HepG2 (cell line): ENCODE data around the gene TAF1B. TPM values are rescaled to one million over a fixed set of nuclear protein-coding genes. Genes with fewer than 3 reads are reported as not detected.

Experiments
- DMAP1 ChIP-seq: IDR thresholded peaks from 2 replicates; pipeline ENCODE4 v1.6.1; 2016
- HIVEP1 ChIP-seq: sonication (generic); formaldehyde crosslinking; IDR thresholded peaks from 2 replicates; pipeline ENCODE4 v1.4.0; 2020; ENCODE audit warnings: mild to moderate bottlenecking, missing genetic modification reagents
- MTA3 ChIP-seq: sonication (generic); formaldehyde crosslinking; IDR thresholded peaks from 2 replicates; pipeline ENCODE4 v1.4.0; 2020; ENCODE audit warnings: missing genetic modification reagents
- POLR2G ChIP-seq: fragments of 200-400 bp; formaldehyde crosslinking; IDR thresholded peaks from 2 replicates; pipeline ENCODE4 v1.6.1; 2018; ENCODE audit warnings: mild to moderate bottlenecking, low read depth, low read length, moderate library complexity
- PPARG ChIP-seq: conservative IDR thresholded peaks from 2 replicates; pipeline ENCODE4 v1.6.1; 2016; ENCODE audit warnings: missing biosample characterization, missing genetic modification reagents
- RELA ChIP-seq: sonication (generic); formaldehyde crosslinking; IDR thresholded peaks from 2 replicates; pipeline ENCODE4 v1.4.0; 2020; ENCODE audit warnings: missing genetic modification reagents
- SIX4 ChIP-seq: sonication (generic); formaldehyde crosslinking; IDR thresholded peaks from 2 replicates; pipeline ENCODE4 v1.4.0; 2020; ENCODE audit warnings: missing genetic modification reagents
- TCF7L2 ChIP-seq: IDR thresholded peaks from 2 replicates; pipeline ENCODE4 v1.6.1; 2011; ENCODE audit warnings: mild to moderate bottlenecking, low read depth, low read length, moderate library complexity
- TSC22D2 ChIP-seq: sonication (generic); formaldehyde crosslinking; IDR thresholded peaks from 2 replicates; pipeline ENCODE4 v1.5.1; 2020; ENCODE audit warnings: missing genetic modification reagents, mild to moderate bottlenecking, borderline replicate concordance
- YY1 ChIP-seq: IDR thresholded peaks from 2 replicates; pipeline ENCODE4 v1.6.1; 2011; ENCODE audit warnings: low read length, low read depth, moderate library complexity, mild to moderate bottlenecking; ENCODE audit not compliant: insufficient read depth, insufficient replicate concordance
- ZBTB3 ChIP-seq: sonication (generic); formaldehyde crosslinking; IDR thresholded peaks from 2 replicates; pipeline ENCODE4 v1.4.0; 2020; ENCODE audit warnings: low read depth, mild to moderate bottlenecking, moderate library complexity, missing genetic modification reagents, borderline replicate concordance
- ZFP62 ChIP-seq: sonication (generic); formaldehyde crosslinking; IDR thresholded peaks from 2 replicates; pipeline ENCODE4 v1.4.0; 2020; ENCODE audit warnings: missing genetic modification reagents
- ZNF20 ChIP-seq: sonication (generic); formaldehyde crosslinking; IDR thresholded peaks from 2 replicates; pipeline ENCODE4 v1.4.0; 2020; ENCODE audit warnings: mild to moderate bottlenecking, moderate library complexity, missing genetic modification reagents
- ZNF383 ChIP-seq: sonication (generic); formaldehyde crosslinking; IDR thresholded peaks from 2 replicates; pipeline ENCODE4 v1.4.0; 2020; ENCODE audit warnings: missing genetic modification reagents, mild to moderate bottlenecking, borderline replicate concordance
- ZNF543 ChIP-seq: sonication (generic); formaldehyde crosslinking; IDR thresholded peaks from 2 replicates; pipeline ENCODE4 v1.4.0; 2020; ENCODE audit warnings: mild to moderate bottlenecking, missing genetic modification reagents
- ZNF546 ChIP-seq: sonication (generic); formaldehyde crosslinking; conservative IDR thresholded peaks from 2 replicates; pipeline ENCODE4 v1.8.1; 2023; ENCODE audit warnings: mild to moderate bottlenecking, missing genetic modification reagents
- ZNF549 ChIP-seq: sonication (generic); formaldehyde crosslinking; IDR thresholded peaks from 2 replicates; pipeline ENCODE4 v1.5.0; 2020; ENCODE audit warnings: missing genetic modification reagents
- ZNF660 ChIP-seq: sonication (generic); formaldehyde crosslinking; IDR thresholded peaks from 2 replicates; pipeline ENCODE4 v1.5.1; 2020; ENCODE audit warnings: mild to moderate bottlenecking, low read depth, missing genetic modification reagents, borderline replicate concordance
- polyA plus RNA-seq, 8 experiments: library from polyadenylated mRNA; depleted of rRNA in 3 of 8; stranded (reverse) in 7 of 8; unstranded in 1 of 8; fragments of >200 nt; fragmentation: Illumina TruSeq in 4 of 8; extraction: Trizol in 4 of 8; gene quantifications; 2 replicates each; pipeline versions ENCODE4 v1.2.1 to v1.2.3, GENCODE V29; 2011 to 2016; ENCODE audit warnings: low read depth in 4 of 8, missing spikeins in 1 of 8, mixed read lengths in 1 of 8; ENCODE audit not compliant: insufficient read depth in 1 of 8
- total RNA-seq, 5 experiments: library from RNA; depleted of rRNA; stranded (reverse); fragments of >200 nt; fragmentation: Illumina TruSeq; extraction: Trizol; gene quantifications; 2 replicates each; pipeline ENCODE4 v1.2.3, GENCODE V29; 2016; ENCODE audit warnings: low read depth in 1 of 5
- TF ChIP-seq, protein P1 (sequence below): sonication (generic); formaldehyde crosslinking; conservative IDR thresholded peaks from 2 replicates; pipeline ENCODE4 v1.4.0; 2020; ENCODE audit warnings: missing genetic modification reagents
- TF ChIP-seq, protein P2 (sequence below): sonication (generic); formaldehyde crosslinking; IDR thresholded peaks from 2 replicates; pipeline ENCODE4 v1.4.0; 2020; ENCODE audit warnings: mild to moderate bottlenecking, missing genetic modification reagents, borderline replicate concordance
- TF ChIP-seq, protein P3 (sequence below): sonication (generic); formaldehyde crosslinking; IDR thresholded peaks from 2 replicates; pipeline ENCODE4 v1.5.0; 2020; ENCODE audit warnings: mild to moderate bottlenecking, missing genetic modification reagents, borderline replicate concordance
- TF ChIP-seq, protein P4 (sequence below): sonication (generic); formaldehyde crosslinking; IDR thresholded peaks from 2 replicates; pipeline ENCODE4 v1.8.1; 2022; ENCODE audit warnings: low read depth, mild to moderate bottlenecking, missing genetic modification reagents
- TF ChIP-seq, protein P5 (sequence below): sonication (generic); formaldehyde crosslinking; IDR thresholded peaks from 2 replicates; pipeline ENCODE4 v1.5.0; 2020; ENCODE audit warnings: mild to moderate bottlenecking, low read depth, missing genetic modification reagents, borderline replicate concordance

Gene TAF1B
- total and polyA plus RNA-seq, 2 of the 13 experiments (the other 11 are each of a cell fraction or from before 2014, with no cell fraction given) = 13.3 to 27.7 TPM

DNA sequence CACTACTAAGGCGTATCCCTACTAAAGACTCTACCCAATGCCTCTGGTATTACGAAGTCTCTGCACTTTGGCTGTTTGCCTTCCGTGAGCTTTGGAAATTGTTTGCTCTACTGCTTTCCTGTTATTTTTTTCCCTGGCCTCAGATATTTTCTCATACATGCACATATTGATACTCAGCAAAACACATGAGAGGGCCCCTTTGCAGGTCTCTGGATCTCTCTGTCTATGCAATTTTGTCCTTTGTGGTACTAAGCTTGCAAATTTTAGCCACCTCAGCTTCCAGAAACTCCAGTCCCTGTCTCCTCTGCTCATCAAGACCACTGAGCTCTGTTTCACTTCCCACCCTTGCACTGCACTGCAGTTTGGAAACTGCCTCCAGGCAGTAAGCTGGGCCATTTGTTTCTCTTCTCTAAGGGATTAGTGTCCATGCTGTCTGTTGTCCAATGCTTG is 46.6 kb downstream of the TAF1B start (continued):
- TF ChIP-seq, protein P1, sequence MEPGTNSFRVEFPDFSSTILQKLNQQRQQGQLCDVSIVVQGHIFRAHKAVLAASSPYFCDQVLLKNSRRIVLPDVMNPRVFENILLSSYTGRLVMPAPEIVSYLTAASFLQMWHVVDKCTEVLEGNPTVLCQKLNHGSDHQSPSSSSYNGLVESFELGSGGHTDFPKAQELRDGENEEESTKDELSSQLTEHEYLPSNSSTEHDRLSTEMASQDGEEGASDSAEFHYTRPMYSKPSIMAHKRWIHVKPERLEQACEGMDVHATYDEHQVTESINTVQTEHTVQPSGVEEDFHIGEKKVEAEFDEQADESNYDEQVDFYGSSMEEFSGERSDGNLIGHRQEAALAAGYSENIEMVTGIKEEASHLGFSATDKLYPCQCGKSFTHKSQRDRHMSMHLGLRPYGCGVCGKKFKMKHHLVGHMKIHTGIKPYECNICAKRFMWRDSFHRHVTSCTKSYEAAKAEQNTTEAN (CRISPR knock-in tag) = no peak
- TF ChIP-seq ZBTB3 (CRISPR knock-in tag) (no peak), ZNF660 (no peak), ZFP62 (CRISPR knock-in tag) (no peak), MTA3 (no peak), ZNF546 (CRISPR knock-in tag) (no peak), ZNF383 (CRISPR knock-in tag) (no peak), SIX4 (CRISPR knock-in tag) (no peak), PPARG (CRISPR knock-in tag) (peak; percentile 38), DMAP1 (CRISPR knock-in tag) (no peak), TCF7L2 (no peak), ZNF20 (CRISPR knock-in tag) (no peak), YY1 (no peak), ZNF543 (CRISPR knock-in tag) (no peak), HIVEP1 (CRISPR knock-in tag) (no peak), TSC22D2 (CRISPR knock-in tag) (no peak), POLR2G (no peak), ZNF549 (CRISPR knock-in tag) (no peak), RELA (no peak)
- TF ChIP-seq, protein P2, sequence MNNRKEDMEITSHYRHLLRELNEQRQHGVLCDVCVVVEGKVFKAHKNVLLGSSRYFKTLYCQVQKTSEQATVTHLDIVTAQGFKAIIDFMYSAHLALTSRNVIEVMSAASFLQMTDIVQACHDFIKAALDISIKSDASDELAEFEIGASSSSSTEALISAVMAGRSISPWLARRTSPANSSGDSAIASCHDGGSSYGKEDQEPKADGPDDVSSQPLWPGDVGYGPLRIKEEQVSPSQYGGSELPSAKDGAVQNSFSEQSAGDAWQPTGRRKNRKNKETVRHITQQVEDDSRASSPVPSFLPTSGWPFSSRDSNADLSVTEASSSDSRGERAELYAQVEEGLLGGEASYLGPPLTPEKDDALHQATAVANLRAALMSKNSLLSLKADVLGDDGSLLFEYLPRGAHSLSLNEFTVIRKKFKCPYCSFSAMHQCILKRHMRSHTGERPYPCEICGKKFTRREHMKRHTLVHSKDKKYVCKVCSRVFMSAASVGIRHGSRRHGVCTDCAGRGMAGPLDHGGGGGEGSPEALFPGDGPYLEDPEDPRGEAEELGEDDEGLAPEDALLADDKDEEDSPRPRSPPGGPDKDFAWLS (CRISPR knock-in tag) = no peak
- TF ChIP-seq, protein P3, sequence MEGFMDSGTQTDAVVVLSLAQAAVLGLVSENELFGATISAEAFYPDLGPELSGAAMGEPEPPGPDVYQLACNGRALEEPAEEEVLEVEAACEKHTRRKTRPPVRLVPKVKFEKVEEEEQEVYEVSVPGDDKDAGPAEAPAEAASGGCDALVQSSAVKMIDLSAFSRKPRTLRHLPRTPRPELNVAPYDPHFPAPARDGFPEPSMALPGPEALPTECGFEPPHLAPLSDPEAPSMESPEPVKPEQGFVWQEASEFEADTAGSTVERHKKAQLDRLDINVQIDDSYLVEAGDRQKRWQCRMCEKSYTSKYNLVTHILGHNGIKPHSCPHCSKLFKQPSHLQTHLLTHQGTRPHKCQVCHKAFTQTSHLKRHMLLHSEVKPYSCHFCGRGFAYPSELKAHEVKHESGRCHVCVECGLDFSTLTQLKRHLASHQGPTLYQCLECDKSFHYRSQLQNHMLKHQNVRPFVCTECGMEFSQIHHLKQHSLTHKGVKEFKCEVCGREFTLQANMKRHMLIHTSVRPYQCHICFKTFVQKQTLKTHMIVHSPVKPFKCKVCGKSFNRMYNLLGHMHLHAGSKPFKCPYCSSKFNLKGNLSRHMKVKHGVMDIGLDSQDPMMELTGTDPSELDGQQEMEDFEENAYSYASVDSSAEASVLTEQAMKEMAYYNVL = peak; percentile 36; the same call in 1 of the 2 replicates
- TF ChIP-seq, protein P4, sequence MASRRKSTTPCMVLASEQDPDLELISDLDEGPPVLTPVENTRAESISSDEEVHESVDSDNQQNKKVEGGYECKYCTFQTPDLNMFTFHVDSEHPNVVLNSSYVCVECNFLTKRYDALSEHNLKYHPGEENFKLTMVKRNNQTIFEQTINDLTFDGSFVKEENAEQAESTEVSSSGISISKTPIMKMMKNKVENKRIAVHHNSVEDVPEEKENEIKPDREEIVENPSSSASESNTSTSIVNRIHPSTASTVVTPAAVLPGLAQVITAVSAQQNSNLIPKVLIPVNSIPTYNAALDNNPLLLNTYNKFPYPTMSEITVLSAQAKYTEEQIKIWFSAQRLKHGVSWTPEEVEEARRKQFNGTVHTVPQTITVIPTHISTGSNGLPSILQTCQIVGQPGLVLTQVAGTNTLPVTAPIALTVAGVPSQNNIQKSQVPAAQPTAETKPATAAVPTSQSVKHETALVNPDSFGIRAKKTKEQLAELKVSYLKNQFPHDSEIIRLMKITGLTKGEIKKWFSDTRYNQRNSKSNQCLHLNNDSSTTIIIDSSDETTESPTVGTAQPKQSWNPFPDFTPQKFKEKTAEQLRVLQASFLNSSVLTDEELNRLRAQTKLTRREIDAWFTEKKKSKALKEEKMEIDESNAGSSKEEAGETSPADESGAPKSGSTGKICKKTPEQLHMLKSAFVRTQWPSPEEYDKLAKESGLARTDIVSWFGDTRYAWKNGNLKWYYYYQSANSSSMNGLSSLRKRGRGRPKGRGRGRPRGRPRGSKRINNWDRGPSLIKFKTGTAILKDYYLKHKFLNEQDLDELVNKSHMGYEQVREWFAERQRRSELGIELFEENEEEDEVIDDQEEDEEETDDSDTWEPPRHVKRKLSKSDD (CRISPR knock-in tag) = no peak
- TF ChIP-seq, protein P5, sequence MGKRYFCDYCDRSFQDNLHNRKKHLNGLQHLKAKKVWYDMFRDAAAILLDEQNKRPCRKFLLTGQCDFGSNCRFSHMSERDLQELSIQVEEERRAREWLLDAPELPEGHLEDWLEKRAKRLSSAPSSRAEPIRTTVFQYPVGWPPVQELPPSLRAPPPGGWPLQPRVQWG = no peak
